ENCODE measurements around the gene LRRC3B.

The LRRC3B gene

DNA sequence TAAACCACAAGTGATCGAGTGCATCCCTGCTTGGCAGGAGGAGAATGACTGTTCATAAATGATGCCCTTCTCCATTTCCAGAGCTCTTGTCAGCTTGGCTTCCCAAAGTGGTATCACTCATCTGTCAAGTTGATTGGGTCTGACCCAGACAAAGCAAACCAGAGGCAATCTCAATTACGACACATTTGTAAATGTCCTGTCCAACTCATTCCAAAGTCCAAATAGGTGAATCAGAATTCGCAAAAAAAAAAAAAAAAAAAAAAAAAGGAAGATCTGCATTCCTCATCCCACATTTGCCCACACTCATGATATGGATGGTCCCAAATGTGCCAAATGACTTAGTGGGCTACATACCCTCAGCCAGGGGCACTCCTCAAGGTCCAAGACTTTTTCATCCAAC is 91.9 kb downstream of the LRRC3B start:
- no peak for DNase-seq

DNA sequence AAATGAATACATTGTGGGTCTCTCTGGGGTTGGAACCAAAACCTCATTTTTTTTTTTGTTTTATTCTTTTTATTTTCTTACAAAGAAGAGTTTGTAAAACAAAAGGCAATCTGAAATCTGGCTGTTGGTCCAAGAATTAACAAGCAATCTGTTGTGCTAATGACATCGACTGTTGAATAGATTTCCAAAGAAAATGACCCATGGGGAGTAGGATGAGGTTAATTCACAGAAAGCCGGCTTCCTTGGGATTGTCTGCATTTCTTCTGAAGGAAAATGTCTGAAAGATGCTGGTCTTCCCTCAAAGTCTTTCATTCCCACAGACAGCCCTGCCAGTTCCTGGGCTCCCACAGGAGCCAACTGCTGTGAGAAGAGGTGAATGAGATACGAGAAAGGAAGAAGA is 92.9 kb downstream of the LRRC3B start:
- DNase-seq = no peak

DNA sequence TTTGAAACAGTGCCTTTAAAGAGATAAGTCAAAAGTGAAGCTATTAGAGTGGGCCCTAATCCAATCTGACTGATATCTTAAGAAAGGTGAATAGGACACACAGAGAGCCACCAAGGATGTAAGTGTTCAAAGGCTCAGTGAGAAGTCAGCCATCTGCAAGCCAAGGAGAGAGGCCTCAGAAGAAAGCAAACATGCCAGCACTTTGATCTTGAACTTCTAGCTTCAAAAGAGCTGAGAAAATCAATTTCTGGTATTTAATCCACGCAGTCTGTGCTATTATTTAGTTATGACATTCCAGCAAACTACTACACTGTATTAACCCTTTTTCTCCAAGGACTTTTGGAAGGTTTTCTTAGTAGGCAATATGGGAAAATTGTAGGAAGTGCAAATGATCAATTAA is 95.7 kb downstream of the LRRC3B start:
- no peak for DNase-seq

DNA sequence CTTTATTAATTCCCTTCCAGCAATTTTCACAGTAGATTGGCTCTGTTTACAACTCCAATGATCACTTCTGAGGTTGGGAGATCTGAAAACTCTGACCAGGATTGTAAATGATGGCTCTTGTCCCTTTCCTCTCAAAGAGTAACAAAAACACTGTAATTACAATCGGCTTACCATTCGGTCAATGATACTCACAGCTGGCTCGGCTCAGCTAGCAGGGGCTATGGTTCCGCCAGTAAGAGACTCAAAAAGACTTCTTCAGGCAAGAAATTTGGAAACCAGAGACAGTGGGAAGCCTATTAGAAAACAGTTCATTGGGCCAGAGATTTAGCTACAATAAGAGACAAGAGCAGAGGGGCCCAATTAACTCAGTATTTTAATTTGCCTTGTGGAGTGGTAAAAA is 96.6 kb downstream of the LRRC3B start:
- no peak for DNase-seq

DNA sequence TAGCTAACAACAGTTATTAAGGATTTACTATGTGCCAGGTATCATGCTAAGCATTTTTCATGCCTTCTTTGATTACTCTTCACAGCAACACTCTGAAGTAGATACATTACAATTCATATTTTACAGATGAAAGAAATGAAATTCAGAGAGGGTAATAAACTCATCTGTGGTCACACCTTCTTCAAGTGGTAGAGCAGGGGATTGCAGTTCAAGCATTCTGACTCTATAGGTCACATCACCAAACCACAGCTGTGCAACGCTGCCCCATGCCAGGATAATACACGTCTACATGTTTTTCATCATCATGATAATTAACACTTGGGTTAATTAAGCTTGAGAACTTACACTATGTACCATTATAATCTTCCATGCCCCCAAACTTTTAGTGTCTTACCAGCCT is 98.5 kb downstream of the LRRC3B start:
- no peak for DNase-seq

DNA sequence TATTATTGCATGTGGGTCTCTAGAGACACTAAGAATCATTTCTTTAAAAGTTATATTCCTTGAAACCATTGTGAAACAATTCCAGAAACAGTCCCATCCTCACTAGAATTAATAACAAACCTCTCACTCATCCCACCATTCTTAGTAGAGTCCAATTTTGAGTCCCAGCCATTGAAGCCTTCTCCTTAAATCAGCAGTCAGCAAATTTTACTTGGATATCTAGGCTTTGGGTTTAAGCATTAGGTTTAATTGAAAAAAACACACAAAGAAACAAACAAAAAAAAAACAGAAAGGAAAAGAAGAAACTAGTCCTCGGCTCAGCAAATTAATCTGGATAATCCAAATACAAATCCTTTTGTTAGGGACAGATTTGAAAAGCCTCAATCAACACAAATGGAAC is 109.3 kb downstream of the LRRC3B start:
- no peak for DNase-seq

DNA sequence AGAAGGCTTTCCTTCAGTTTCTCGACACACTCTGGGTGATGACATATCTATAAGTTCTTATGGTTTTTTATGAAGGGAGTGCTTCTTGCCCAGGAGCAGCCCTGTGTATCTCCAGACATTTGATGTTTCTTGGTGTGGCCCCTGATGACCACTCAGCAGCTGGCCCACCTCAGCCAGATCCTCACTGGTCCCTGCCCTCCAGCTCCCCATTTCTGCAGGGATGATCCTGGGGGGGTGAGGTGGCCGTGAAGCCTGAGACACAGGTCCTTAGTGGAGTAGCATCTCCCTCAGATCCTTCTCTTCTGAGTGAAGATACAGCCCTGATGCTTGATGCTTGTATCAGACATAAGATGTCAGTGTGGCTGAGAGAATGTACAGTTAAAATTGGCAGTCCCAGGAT is 127.7 kb downstream of the LRRC3B start:
- no peak for DNase-seq

DNA sequence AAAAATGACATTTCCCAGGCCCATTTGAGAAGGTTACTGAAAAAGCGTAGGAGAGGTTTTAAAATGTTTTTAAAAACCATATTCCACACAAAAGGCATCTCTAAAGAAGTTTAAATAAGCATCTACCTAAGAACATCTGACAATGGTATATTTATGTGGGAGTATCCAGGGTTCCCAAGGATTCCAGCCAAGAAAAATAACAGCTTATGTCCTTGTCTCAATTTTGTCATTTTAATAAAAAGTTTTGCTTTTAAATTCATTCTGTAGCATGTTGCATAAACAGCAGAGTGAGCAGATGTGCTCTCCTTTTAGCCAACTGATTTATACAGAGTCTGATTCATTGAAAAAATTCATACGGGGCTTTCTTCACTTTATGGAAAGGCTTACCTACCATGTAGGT is 129.9 kb downstream of the LRRC3B start:
- no peak for DNase-seq

DNA sequence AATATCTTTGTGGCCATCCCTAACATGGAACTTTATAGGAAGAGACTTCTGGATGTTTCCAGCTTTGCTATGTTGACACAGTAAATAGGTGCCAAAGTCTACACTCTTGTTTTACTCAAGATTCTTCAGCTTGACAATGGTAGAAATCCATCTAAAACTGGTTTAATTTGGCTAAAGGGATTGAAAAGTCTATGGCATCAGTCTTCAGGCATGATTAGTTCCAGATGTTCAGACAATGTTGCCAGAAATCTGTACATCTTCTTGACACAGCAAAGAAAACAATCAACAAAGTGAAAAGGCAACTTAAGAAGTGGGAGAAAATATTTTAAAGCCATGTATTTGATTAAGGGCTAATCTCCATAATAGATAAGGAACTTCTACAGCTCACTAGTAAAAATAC is 130.5 kb downstream of the LRRC3B start:
- DNase-seq = no peak

DNA sequence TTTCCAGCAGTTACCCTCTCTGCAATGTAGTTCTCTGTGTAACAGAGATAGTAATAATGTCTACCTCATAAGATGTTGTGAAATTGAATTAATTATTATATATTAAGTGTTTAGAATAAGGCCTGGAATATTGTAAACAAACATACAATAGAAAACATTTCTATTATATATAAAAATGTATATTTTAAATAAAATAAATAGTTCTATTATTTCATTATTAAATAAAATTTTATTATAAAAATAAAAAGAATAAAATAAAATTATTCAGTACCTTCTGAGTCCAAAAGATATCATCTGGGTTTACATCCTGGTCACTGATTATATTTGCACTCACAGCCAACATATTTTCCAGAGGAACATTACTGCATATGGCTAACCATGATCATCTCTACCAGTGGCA is 135.4 kb downstream of the LRRC3B start:
- DNase-seq = no peak

All from NCI-H1694 treated with DMSO at 0.1 percent for 48 hours (cell line).